Endometrium (tissue), 2 donors: Measurements from ENCODE around the gene MCTP1.
"Not testable (repeated sequence)": the region's sequence is repeated elsewhere in the genome, so short reads cannot be mapped to it uniquely, and the experiment has no call there.

Experiments used
- FAIRE-seq: peaks from 2 replicates; lab custom pipeline; 2012; peaks lifted over from hg19 to GRCh38; lab: Jason Lieb, UNC
- donor health status: control.
- donor health status: control.

MCTP1 gene

DNA sequence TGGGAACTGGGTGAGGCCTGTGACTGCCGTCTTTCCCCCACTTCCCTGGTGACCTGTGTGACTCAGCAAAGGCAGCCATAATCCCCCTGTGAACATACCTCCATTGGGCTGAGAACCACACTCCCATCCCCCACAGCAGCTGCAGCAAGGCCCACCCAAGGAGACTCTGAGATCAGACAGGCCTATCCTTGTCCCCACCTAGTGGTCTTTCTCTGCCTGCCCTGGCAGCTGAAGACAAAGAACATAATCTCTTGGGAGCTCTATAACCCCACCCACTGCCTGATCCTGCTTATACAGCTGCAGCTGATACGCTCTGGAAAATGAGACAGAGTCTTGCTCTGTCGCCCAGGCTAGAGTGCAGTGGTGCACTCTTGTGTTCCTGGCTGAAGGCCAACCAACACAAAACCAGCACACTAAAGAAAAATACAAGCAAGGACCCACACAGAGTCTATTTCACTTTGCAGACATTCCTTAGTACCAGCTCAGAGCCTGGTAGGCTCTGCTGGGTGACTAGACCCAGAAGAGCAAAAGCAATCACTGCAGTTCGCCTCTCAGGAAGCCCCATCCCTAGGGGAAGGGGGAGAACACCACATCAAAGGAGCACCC lies 106.7 kb downstream of the MCTP1 start:
- FAIRE-seq: no peak

DNA sequence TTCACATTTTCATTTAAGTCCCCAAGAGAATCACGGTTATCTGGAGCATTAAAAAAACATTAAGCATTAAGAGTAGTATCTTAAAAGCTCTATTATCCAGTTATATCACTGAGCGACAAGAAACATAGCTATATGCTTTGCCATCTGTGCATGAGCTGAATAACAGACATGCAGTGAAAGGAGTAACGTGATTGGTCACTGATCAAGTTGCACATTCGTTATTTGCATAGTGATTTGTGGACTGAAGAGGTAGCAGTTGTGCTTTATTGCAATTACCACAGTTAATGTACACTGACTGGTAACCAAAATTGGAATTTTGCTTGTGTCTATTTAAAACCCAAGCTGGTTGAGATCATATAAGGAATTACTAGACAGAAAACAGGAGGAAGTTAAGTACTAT lies 107.4 kb downstream of the MCTP1 start:
- no peak for FAIRE-seq

DNA sequence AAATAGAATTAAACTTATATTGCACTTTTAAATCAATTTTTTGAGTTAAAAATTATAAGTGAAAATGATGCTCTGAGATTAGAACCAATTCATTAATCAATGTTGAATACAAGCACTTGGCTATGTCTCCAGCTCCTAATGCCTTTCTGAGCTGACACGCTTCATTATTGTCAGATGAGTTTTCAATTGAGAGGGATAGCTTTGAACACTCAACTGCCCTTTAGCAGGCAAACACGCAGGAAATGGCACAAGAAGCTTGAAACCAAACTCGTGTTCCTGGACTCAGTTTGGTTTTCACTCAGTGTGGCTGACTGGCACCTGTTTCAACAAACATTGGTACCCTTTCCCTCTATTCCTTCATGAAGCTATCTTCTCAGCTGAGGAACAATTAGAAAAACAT lies 109.8 kb downstream of the MCTP1 start:
- FAIRE-seq: no peak

DNA sequence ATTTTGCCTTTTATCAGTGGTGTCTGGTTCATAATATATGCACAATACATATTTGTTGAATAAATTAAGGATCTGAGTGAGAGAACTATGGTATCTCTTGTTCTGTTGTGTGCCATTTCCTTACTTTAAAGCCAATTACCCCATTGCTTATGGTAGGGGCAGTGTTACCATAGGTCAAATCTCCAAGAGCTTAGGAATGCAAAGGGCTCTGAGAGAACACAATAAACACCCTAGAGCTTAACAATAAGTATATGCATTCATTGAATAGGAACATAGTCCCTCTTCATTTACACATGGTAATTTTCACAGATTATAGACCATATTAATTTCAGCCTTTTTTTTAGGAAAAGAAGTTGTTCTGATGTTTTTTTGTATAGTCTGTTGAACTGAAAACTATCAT lies 112.2 kb downstream of the MCTP1 start:
- FAIRE-seq: no peak

DNA sequence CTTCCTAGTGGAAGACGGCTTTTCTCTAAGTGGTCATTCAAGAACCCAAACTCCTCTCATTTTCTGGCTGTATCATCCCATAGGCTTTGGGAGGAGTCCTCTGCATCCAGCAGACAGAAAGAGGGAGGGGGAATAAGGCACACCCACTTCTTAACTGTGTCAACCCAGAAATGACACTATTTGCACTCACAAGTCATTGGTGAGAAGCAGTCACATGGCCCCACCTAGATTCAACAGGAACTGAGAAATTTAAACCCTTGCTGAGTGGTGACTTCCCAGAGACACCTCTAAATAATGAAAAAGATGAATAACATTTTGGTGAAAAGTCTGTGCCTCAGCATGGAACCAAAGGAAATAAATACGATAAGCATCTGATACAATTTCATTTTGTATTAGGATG lies 120.0 kb downstream of the MCTP1 start:
- no peak for FAIRE-seq

DNA sequence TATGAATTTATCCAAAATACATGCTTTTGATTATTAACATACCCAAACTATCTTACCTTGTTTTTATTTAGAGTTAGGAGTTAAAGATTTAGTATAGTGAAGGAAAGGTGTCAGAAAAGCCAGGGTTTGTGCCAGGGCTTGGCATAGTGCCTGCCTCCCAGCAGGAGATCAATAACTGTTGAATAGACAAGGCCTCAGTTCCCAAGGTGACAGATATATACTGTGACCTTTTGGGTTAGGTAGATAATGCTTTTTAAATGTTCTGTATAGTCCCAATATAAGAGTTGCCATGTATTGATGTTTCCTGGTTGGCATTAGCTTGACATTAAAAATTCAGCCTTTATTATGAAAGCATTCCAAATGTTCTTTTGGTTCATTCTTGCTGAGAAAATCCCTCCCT lies 121.8 kb downstream of the MCTP1 start:
- FAIRE-seq: no peak

DNA sequence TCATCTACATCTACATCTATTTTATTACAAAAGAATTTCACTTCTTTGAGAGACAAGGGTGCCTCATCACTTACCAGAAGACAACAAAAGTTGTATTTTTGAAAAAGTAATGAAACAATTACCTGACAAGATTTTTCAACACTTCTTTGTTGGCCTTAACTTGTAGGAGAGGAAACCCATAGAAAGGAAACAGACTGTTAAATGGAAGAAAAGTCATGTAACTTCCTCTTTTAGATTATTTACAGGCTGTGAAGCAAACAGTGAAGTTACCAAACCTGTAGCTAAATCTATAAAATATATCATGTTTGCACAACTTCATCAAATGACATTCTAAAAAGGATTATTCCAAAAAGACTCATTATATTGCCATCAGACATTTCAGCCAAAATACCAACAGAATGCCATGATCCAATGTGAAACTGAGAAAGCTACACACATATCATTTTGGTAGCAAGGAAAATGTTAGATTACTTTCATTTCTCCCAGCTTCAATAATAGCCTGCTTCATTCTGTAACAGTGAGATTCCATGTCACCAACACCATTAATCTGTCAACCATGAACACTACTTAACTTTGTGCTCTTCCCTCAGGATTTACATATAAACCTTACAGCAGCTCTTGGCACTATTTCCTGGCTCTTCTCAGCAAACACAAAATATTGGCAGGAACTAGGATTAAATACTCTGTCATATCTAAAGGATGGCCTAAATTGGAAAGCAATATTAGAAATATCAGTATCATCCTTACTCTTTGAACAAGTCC lies 122.5 kb downstream of the MCTP1 start:
- FAIRE-seq: no peak

DNA sequence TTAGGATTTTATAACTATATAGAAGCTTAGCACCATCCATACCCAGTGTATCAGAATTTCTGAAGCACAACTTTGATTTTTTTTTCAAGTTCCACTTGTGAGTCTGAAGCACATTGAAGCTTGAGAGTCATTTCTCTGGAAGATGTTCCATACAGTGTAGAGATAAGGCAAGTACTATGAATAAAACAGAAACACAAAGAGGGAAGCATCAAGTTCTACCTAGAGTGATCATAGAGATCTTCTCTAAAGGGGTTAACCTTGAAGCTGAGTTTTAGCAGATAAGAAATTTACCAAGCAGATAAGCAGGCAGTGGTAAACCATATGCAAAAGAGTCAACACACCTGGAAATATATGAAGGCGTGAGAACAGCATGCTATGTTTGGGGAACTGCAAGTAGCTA lies 125.3 kb downstream of the MCTP1 start:
- no peak for FAIRE-seq

DNA sequence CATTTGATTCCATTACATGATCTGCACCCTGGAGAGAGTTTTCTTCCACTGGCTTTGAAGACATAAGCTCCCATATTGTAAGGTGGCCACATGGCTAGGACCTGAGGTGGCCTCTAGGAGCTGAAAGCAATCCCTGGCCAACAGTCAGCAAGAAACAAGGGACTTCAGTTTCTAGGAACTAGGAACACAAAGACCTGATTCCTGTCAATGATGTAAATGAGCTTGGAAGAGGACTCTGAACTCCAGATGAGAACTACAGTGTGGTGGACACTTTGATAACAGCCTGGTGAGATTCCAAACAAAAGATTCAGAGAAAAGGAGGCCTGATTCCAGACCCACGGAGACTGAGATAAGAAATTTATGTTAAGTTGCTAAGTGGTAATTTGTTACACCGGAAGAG lies 129.0 kb downstream of the MCTP1 start:
- no peak for FAIRE-seq

DNA sequence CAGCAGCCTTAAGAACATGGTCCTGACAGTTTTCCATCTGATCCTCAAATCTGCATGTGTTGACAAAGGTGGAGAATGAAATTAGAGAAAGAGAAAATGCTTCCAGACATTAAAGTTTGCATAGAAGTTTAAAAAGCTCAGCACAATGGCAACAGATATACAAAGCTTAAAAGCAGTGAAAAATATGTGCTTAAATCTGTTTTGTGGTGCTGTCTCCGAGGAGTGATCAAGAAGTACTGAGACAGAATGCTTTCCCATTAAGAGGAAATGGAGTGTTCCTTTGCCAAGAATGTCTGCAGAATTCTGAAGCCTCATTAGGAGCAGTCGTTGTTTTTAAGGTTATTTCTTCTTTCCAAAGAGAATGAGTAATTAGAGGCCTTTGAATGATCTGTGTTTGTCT lies 131.4 kb downstream of the MCTP1 start:
- peak; percentile 68 for FAIRE-seq

DNA sequence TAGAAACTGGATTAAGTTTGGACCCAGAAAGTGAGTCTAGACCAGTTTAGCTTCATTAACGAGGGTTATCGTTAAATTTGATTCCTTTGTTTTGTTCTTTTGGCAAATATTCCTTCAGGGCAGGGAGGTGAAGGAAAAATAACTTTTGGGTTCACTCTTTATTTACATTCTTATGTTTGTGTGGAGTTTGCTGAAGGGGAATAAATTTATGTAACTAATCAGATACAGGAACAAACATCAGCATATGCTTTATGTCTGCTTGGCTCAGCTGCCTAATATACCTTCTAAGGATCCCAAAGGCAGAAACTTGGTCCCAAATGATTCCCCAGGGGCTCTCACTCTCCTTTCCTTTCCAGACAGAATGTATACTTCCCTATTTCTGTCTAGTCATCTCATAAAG lies 132.4 kb downstream of the MCTP1 start:
- peak; percentile 41 for FAIRE-seq

DNA sequence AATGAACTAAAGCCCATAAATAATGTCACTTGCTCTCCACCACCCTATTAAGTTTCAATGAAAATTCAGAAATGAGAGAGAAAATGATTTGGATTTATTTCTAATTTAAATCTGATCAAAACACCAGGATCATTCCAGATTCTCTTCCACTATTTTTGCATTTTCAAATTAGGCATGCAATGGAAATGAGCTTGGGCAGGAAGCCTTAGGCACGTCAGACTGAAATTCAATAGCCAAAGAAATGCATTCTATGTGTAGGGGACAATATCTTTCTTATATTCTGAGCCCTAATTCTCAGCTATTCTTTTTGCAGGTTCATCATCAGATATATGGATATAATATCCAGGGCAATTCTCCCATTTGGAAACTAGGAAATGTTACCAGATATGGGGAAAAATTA lies 132.8 kb downstream of the MCTP1 start:
- no peak for FAIRE-seq

DNA sequence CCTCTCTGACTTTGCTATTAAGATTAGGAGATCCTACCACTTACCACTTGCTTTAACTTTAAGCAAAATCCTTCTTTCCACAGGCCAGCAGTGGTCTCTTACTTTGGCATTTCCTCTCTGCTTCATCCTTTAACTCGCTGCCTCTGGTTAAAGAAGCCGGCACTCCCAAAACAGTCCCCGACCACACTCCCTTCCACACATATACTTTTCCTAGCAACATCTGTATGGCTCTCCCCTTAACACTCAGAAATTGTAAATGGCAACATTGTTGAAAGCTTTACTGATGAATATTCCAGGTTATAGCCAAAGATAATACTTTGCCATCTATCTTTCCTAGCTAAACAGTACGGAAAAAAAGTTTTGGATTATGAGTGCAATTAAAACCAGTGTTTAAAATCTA lies 133.2 kb downstream of the MCTP1 start:
- FAIRE-seq: no peak

DNA sequence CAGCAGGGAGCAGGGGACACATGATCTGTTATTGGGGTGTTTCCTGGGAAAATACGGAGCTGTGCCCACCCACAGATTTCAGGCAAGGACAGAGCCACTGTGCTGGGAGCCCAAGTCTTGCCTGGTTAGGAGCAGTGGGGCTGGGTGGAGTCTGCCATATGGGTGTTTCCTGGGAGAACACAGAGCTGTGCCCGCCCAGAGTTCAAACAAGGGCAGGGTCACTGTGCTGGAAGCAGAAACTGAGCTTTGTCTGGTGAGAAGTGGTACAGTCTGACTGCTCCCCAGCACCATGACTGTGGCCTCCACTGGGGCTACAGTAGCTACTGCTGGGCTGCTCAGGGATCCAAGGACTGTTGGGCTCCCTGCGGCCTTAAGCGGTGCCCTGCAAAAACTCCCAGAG lies 135.5 kb downstream of the MCTP1 start:
- FAIRE-seq: no peak

DNA sequence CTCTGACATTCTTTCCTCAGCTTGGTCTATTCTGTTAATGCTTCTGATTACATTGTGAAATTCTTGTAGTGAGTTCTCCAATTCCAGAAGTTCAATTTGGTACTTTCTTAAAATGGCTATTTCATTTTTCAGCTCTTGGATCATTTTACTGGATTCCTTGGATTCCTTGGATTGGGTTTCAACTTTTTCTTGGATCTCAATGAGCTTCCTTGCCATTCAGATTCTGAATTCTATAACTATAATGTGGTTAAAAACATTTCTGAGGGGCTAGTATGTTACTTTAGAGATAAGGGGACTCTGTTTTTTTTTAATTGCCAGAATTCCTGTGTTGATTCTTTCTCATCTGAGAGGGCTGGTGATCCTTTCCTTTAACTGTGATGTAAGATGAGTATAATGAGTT lies 136.4 kb downstream of the MCTP1 start:
- no peak for FAIRE-seq

DNA sequence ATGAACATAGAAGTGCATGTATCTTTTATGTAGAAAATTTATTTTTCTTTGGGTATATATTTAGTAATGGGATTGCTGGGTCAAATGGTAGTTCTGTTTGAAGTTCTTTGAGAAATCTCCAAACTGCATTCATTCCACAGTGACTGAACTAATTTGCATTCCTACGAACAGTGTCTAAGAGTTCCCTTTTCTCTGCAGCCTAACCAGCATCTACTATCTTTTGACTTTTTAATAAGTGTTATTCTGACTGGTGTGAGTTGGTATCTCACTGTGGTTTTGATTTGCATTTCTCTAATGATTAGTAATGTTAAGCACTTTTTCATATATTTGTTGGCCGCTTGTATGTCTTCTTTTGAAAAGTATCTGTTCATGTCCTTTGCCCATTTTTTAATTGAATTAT lies 141.0 kb downstream of the MCTP1 start:
- not testable (repeated sequence) for FAIRE-seq

DNA sequence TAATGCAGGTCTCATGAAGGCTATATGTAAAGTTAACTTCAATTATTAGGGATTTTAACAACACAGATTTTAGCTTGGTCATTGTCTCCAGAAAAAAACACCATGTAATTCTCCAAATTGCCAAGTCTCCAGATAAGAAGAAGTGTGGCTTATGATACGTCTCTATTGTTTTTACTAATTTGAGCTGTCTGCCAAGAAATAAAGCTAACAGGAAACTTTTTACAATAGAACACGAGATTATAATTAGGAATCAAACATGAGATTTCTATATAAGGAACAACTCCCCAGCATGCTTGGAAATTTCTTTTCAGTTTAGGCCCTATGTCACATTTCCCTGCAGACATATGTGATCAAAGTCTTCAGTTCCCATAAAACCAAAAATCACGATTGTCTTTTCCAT lies 142.7 kb downstream of the MCTP1 start:
- no peak for FAIRE-seq

DNA sequence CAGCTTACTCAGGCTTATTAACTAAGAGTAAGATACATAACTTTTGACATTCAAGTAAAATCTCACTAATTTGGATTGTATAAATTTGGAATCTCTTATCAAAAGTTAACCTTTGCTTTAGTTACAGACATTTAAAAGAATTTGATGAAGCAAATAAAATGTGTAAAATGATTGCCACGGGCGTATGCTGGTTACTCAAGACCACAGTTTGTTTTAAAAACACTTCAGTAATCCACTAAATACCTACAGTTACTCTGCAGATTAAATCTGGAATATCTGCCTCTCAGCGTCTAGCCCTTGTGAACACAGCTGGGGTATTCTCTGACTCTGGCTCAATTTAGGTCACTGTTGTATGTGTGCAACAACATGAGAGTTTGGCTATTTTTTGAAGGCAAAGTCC lies 143.8 kb downstream of the MCTP1 start:
- FAIRE-seq: no peak

DNA sequence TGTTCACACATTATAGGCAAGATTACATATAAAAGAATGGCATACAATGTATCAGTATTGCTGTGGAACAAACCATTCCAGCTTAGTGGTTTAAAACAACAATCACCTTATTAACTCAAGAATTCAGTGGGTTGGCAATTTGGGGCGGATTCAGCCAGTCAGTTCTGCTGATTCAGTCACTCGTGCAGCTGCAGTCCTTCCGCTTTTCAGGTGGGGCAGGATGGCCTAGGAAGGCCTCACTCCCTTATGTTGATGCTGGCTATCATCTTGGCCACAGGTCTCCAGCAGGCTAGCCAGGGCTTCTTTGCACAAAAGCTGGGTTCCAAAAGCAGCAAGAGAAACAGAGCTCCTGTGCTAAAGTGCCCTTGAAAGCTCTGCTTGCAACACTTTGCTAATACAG lies 150.6 kb downstream of the MCTP1 start:
- no peak for FAIRE-seq

DNA sequence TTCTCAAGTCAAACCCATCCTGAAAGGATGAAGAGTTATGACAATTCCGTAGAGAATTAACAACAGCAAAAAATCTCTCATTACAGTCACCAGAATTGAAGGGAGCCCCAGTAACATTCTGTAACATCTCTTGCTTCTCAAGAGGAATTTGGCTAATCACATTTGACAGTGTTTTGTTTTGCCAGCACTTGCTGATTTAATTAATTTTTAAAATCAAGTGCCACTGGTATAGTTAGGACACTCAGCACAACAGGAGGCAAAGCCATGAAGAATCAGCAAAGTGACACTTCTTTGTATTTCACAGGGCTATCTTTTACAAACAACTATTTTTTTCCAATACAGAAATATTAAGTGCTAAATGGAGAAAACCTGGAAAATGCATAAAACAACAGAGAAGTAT lies 152.8 kb downstream of the MCTP1 start:
- FAIRE-seq: no peak

DNA sequence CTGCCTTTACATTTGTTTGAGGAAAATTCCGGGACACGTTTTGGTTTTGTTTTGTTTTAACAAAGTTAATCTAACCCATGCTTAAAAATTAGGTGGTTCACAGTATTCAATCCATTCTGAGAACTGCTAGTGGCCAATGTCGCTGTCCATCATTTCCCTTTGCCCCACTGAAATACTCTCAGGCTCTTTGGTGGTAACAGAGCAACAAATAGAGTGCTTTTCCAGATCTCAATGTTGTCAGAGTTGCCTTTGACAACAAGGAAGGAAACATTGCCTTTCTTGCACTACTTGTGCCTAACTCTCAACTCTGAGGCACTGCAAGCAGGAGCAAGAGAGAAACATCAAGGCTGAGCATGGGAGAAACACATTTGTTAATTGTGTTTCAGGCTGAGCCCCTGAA lies 154.0 kb downstream of the MCTP1 start:
- FAIRE-seq: no peak

DNA sequence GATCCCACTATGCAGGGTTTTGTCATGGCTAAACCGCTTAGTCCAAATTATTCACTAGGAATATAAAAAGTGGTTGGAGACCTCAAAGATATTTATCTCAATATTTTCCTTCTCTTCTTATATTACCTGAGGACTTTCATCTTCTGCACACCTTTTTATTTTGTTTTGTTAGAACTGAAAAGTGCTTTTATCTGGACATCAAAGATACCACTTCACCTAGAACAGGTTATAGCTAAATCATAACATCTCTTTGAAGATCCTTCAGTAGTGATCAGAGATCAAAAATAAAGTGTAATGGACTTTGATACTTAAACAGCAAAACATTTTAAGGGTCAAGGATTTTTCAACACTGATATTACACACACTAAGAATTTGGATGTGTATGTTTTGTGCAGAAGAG lies 160.2 kb downstream of the MCTP1 start:
- FAIRE-seq: no peak

DNA sequence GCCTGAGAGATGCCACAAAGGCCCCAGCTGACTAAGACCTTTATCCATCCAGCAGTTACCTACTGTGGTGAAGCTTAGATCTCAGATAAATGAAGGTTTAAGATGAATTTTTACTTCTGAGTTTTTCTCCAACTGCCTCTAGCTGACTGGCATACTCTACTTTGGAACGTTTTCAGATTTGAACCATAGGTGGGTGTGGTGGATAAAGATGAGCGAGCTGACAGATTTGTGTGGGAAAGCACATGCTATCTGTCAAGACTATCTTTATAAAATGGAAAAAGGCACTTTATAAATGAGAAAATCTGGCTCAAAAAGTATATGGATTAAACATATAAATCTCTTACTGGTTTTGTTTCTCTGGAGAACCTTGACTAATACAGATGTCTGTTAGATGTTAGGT lies 160.8 kb downstream of the MCTP1 start:
- no peak for FAIRE-seq

DNA sequence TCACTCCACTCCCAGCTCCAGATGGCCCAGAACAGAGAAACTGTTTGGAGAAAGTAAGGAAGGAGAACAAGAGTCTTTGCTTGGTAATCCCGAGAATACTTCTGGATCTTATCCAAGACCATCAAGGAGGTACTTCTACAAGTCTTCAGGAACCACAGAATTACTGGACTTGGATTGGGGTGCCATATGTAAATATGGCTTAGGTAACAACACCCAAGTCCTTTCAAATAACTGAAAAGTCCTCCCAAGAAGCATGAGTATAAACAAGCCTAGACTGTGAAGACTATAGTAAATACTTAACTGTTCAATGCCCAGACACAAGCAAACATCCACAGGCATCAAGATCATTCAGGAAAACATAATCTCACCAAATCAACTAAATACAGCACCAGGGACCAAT lies 170.0 kb downstream of the MCTP1 start:
- no peak for FAIRE-seq
